GM12892 (cell line): ENCODE results near the gene RIMS4.

Experiments
- POLR2A ChIP-seq: IDR thresholded peaks from 2 replicates; pipeline ENCODE4 v1.6.1; 2011; ENCODE audit warnings: low read depth, low read length, control low read depth
- POLR2AphosphoS5 ChIP-seq: IDR thresholded peaks from 2 replicates; pipeline ENCODE4 v1.6.1; 2011; ENCODE audit warnings: low read depth, low read length, control low read depth
- TAF1 ChIP-seq: IDR thresholded peaks from 2 replicates; pipeline ENCODE4 v1.6.1; 2011; ENCODE audit warnings: low read depth, mild to moderate bottlenecking, control low read depth, low read length, borderline replicate concordance

- TF ChIP-seq POLR2A (no peak), POLR2AphosphoS5 (no peak), TAF1 (no peak)
Measured at GRCh38 chr20:44827401-44827800, 17.1 kb upstream of the RIMS4 start.
